Measurements from ENCODE around the gene CCDC178.

- TF ChIP-seq ZNF274 (IDR thresholded peaks at IDR 0.05; ENCODE audit: low read depth, low read length) (no peak), YY1 (IDR thresholded peaks at IDR 0.05; ENCODE audit: insufficient read depth, insufficient read length) (no peak), SUZ12 (IDR thresholded peaks at IDR 0.05; ENCODE audit: extremely low read depth, insufficient read depth, insufficient read length) (no peak)
Measured at GRCh38 chr18:33369711-33370449, 70.6 kb downstream of the CCDC178 start.
